Ecto neural progenitor cell (in vitro differentiated cells): ENCODE measurements around the gene ISG20L2.
A peak's percentile ranks its signal among the peaks of the same experiment; 100 is the strongest.

Source experiments
- DNase-seq: peaks from one replicate; pipeline ENCODE4 v3.0.0-alpha.2; 2018; ENCODE audit warnings: low spot score

ISG20L2 gene

DNA sequence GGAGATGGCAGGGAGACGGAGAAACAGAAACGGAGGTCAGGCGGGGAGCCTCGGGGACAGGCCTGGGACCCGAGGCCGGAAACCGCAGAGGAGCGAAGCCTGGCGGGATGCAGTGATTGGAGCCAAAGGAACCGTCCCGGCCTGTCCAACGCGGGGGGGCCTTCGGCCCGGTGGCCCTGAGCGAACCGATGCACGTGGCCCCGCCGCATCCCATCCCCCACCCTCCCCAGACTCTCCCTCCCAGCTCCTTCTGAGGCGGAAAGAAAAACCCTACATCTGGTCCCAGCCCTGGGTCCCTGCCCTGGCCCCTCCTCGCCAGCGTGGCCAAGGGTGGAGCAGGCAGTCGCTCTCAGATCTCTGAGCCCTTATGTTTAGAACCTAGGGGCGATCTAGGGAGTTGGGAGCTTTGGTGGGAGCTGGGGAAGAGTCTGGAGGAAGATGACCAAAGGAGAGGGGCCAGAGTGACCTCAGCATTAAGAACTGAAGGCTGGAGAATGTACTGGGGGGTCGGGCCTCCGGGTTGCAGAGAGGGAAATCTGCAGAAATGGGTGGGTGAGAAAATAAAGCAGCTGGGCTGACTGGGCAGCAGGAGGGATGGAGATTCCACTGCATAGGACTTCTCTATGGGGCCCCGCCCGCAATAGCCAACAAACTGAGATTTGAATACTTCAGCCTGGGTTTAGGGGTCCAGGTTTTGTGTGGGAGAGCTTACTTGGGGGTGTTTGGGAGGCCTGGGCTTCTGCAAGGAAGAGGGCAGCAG lies 21.7 kb downstream of the ISG20L2 start:
- peak; percentile 90 for DNase-seq

DNA sequence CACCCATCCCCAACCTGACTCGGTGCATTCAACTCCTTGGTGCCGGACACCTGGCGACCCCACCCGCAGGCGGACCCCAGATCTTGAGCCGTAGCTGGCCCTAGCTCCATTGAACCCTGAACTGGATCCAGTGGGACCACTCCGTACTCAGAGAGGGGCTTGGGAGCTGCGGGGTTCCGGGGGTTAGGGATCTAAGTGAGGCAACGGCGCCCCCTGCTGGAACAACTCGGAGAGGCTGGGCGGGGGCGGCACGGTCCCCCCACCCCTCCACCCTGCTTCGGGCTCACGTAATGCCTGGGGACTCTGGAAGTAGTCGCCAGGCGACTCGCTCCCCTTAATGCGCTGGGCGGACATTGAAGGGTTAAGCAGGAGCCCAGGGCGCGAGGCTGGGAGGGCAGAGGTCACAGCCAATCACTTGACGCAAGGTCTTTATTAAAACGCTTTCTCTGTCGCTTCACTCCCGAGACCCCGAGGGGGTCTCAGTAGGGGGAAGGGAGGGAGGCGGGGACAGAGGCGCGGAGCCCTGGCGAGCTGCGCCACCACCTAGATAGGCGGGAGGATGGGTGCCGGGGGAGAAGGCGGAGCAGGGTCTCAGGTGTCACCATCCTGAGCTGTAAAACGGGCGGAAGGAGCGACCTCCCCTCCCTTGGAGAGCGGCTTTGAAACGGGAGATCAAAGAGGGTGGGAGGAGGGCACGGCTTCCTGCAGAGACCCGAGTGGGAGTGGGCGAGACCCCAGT lies 22.5 kb downstream of the ISG20L2 start:
- DNase-seq = peak; percentile 95

DNA sequence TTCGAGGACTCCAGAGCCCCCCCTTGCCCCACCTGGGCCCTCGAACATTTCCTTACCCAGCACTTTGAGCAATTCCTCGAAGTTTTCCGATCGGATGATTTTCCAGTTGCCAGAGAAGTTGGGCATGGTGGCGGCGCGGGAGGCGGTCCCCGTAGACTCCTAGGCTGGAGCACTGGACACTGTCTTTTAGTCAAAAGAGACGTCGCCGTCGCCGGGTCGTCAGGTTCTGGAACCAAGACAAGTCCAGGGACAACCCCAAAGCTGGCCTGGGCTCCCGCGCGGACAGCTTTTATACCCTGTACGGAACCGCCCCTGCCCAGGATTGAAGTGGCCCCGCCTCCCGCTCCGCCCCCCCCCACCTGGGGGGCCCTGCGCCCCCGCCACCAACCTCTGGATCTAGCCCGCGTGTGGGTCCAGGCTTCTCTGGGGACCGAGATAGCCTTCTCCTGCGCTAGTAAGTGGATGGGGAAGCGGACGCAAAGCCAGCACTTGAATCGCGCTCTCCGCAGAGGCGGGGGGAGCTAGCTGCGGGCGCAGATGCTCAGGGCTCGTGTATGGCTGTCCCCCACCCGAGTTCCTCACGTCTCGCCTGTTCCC lies 23.1 kb downstream of the ISG20L2 start, which contains the start of gene CRABP2:
Gene CRABP2 (minus strand): TSS at position 263 of the 597 bp plus-strand sequence. CDS start 137 bp downstream, at position 126.
- DNase-seq = no peak

DNA sequence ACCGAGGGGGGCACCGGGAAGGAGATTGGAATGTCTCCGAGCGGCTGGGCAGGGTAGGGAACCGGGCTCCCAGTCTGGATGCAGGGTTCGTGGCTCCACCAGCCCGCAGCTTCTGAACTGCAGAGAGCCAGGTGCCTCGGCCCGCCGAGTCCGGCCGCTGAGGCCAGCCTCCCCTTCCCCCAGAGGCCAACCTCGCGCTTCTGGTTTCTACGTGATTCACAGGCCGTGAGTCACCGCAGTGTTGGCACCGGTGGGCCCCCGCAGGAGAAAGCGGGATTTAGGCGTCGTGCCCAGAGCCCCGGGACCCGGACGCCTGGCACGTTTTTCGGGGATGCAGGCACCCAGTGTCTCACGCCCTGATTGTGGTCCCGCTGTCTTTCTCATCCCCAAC lies 23.6 kb downstream of the ISG20L2 start:
- DNase-seq = no peak

DNA sequence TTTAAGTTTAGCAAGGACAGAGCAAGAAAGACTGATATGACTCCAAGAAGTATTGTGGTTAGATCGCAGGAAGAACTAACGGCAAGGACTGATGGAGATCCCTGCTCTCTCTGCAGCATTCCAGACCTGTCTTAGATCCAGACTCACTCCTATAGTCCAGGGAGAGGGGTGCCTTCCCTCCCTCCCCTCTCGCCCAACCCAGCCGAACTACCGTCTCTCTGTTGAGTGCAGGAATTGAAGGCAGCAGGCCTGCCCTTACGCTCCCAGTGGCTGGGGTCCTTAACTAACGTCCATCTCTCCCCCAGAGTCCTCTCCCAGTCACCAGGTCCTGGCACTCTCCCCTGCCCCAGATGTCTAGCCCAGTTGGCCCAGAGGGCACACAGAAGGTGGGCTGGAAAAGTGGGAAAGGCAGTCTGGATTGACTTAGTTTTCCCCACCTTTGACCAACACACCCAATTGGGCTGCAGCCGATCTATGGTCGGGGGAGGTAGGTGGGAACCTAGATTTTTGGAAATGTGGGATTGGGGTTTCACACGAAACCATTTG lies 24.3 kb downstream of the ISG20L2 start:
- no peak for DNase-seq

DNA sequence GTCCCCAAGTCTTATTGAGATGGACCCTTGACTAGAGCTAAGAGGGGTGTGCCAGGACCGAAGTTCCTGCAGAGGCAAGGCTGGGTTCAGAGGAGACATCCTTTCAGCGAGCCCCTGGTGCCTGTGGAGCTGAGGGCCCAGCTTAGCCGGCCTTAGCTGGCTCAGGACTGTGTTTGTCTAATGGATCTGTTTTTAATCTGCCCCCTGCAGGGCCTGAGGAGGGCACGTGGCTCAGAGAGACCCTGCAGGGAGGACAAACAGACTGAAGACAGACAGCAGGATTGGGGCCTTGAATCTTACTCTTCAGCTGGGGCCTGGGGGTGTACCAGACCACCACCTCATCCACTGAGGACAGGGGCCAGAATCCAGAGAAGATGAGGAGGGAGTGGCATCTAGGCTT lies 24.8 kb downstream of the ISG20L2 start:
- DNase-seq = peak; percentile 72

DNA sequence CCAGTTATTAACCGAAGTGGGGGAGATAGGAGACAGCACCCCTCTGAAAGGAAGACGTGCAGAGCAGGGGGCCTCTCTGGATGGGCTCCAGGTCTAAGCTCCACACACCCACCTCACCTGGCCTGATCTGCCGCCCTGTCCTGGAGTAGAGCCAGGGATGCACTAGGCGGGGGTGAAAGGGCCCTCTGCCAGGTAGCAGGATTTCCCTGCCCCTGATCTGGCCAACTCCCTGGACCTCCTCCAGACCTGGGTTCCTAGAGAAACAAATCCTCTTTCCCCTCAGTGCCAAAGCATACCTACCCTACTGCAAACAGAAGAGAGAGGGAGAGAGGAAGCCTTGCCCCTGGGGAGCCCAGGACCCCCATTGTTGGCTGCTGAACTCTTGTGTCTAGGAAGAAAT lies 25.2 kb downstream of the ISG20L2 start:
- DNase-seq = no peak

DNA sequence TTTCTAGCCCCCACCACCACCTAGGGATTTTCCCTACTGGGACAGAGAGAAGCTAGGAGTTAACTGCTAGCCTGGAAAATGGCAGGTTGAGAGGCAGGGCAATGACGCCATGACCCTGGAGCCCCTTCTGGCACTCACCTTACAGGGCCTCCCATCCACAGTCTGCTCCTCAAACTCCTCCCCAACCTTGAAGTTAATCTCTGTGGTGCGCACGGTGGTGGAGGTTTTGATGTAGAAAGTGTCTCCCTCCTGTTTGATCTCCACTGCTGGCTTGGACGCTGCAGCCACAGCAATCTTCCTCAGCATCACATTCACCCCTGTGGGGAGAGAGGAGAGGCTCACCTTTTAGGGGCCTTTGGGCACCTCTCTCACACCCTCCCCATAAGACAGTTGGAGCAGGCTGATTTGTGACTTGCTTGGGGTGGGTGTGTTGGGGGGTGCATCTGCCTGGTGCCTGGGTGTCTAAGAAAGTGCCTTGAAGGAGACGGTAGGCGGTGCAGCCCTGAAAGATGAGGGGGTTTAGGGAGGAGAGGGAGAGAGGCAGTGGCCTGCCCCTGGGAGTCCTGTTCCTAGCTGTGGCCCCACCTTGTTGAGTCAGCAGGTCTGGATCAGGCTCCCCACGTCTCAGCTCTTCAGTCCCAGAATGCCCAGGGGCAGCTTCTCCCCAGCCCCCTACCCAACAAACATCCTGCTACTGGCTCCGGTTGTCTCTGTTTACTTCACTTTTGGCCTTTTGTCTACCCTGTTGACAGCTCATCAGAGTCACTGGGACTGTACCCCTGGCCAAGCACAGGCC lies 27.6 kb downstream of the ISG20L2 start:
- DNase-seq = no peak

DNA sequence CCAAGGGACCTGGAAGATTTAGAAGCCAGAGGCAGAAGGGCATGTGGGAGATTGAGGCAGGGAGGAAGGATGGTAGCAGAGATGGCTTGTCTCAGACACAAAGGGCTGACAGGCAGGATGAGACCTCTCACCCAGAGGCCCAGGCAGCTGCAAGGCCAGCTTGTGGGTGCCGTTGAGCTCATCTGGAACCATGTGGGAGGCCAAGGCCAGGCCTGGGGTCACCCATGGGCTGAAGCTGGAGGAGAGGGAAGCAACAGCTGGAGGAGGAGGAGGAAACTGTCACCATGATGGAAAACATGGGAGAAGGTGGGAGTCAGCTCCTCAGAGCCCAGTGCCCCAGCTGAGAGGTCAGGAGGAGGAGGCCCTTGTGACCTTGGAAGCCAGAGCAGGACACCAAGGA lies 29.6 kb downstream of the ISG20L2 start:
- no peak for DNase-seq

DNA sequence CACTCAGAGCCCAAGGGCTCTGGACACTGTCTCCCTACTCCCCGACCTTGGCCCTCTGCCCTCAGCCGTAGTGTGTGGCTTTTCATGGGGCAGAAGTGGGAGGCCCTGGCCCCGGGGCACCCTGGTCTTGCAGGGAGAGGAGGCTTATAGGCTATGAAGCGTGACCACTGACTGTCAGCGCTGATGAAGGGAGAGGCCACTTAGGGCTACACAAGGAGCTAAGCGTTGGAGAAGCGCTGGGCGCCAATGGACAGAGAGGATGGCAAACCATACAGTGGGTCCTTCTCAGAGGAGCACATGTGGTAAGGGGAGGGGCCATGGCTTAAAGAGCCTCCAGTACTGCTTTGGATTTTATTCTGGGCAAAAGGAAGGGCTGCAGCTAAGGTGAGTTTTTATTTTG lies 31.1 kb downstream of the ISG20L2 start:
- no peak for DNase-seq

DNA sequence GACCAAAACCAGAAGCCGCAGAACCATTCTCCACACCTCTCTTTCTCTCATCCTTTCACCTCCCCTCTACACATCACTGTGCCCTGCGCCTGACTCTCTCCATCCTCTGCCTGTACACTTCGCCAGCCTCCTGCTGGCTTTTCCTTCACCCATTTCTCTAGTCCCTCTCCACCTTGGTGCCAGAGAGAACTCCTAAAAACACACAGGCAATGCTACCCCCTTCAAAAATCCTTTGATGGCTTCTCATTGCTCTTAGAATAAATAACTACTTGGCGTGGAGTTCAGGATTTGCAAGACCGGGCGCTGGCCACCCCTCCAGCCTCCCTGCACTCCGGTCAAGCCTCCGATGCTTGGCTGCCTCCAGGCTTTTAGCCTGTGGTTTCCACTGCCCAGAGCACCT lies 31.8 kb downstream of the ISG20L2 start:
- DNase-seq = no peak

DNA sequence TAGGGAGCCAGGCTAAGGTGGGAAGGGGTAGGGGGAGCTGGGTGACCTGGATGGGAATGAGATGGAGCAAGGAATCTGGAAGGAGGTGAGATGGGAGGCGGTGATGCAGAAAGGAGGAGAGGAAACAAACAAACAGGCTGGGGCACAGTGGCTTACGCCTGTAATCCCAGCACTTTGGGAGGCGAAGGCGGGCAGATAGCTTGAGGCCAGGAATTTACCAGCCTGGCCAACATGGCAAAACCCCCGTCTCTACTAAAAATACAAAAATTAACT lies 33.9 kb downstream of the ISG20L2 start:
- DNase-seq = no peak

DNA sequence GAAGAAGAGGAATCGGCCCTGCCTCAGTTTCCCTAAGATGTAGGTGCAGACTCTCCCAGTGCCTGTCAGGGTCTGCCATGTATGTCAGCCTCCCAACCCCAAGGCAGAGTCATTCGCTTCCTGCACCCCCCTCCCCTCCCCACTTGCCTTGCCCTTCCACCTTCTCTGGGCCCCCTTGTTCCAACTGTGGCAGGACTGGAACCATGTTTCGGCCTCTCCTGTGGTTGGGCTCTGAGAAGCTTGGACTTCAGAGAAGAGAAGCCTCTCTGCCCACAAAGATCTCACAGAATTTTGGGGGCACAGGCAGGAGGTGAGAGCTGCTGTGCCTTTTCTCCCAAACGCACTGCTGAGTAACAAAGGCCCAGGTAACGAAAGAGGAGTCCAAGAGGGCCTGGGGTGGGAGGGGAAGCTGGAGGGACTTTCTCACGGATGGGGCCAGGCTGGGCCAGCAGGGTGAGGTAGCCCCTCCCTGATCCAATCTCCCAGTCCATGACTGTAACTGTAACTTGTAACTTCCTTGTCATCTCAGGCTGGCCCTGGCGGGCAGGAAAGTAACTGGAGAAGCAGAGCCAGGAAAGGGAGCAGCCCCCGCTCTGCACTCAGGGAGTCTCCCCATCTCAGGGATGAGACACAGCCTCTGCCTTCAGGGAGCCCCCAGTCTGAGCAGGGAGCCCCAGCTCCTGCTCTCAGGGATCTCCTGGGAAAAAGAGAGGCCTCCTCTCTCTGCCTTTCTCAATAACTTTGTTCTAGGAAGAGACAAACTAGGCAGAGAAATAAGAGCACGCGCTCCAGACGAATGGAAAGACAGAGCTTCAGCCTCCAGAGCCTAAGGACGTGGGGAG lies 34.5 kb downstream of the ISG20L2 start:
- peak; percentile 61 for DNase-seq

DNA sequence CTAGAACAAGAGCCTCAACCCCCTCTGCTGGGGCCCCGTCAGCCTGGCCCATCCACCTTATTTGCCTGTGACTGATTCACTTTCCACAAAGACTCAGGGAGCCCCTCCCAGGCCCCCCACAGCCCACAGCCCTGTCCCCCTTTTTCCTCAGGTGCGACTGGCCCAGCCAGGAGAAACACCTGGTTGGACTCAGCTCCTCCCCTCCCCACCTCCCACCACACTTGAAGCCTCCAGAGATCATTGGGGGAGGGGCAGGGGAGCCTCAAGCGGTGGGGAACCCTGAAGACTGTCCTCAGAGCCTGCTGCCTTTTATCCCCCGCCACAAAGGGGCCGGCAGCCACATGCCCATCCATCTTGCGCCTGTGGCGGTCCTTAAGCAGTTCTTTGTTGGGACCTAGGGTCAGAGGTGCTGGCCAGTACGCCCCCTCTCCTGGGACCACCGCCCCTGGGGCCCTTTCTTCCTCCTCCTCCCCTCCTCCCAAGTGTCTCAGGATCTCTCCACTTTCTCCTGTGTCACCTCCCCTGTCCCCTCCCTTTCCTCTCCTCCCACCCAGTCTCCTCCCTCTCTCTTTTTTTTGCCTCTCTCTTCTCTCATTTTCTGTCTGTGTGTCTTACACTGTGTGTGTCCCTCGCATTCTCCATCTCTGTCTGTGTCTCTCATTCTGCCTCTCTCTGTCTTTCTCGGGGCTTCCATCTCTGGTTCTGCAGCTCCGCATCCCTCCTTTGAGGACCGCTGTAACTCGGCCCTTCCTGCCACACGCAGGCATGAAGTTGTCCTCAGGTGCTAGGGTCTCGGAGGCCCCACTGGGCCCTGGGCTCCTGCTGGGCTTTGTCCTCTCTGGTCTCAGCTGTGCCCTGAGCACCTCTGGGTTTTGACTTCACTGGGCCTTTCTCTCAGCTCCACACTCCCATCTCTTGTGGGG lies 35.4 kb downstream of the ISG20L2 start:
- peak; percentile 89 for DNase-seq

DNA sequence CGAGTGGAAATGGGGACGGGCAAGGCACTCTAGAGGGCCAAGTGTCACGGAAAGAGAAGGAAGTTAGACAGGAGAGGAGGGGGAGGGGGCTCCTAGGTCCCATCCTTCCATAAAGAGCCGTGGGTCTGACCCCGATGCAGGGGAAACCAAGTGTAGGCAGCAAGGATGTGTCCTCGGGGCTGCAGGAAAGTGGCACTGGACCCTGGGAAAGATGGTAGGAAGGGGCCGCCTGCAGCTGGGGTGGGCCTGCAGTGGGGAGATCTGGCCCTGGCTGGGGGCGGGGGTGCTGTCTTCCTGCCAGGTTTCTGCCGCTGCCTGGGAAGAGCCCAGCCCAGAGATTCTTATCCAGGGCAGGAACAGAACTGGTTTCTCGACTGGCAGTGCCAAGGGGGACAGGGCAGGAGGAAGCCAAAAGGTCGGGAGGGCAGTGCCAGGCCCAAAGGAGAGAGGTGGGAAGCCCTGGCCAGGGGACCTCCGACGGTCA lies 36.1 kb downstream of the ISG20L2 start:
- DNase-seq = no peak

DNA sequence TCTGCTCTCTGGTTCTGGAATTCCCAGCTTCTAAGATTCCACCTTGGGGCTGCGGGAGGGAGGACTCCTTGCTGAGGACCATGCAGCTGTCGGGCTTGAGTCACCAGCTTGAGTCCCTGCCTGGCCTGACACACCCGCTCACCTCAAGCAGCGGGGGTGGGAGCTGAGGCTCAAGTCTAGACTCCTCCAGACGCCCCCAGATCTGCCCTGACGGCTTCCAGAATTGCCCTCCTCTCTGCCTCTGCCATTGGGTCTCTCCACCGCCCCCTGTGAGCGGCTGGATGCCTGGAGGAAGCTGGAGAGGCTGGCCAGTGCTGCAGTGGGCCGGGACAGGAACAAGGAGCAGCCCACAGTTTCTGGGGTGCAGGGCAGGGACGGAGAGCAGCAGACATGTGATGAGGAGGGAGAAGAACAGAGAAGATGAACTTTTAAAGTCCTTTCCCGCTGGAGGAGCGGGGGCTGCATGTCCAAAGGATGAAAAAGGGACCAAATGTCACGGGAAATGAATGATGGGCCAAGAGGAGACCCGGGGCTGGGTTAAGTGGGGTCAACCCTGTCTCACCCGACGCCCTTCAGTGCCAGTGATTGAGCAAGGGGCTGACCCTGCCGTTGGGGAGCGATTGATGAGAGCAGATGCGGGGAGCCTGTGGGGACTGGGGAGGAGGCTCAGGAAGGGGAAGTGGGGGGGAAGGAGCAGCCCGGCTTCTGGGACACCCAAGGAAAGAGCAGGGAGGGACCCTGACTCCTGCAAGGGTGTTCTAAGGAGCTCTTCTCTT lies 36.7 kb downstream of the ISG20L2 start:
- DNase-seq = peak; percentile 78

DNA sequence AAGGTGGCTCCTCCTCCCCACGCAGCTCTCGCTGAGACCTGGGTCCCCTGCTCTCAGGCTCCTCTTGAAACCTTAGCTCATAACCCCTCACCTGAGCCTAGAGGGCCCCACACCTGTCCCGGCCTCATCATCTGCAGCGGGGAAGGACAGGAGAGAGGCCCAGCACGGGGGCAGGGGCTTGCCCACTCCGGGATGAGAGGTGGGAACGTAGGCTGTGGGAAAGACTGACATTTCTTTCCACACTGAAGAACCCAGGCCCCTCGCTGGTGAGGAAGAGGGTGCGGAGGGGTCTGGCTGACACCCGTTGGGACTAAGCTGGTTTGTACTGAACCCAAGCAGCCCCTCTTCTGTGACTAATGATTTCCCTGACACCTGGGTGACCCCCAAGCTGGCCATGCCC lies 37.4 kb downstream of the ISG20L2 start:
- DNase-seq = no peak

DNA sequence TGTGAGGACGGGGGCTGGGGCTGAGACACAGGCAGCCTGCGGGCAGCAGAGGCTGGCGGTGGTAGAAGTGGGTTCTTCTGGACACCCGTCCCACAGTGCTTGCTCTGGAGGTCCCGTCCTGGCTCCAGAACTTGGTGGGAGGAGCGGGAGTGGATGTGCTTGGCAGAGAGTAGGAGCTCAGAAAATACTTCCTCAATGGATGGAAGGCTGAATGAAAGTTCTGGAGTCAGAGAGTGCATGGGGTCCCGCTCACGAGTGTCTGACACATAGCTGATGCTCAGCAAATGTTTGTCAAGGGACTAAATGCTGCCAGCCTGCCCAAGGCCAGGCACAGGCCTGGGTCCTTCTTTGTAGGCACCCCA lies 37.9 kb downstream of the ISG20L2 start:
- DNase-seq = no peak

DNA sequence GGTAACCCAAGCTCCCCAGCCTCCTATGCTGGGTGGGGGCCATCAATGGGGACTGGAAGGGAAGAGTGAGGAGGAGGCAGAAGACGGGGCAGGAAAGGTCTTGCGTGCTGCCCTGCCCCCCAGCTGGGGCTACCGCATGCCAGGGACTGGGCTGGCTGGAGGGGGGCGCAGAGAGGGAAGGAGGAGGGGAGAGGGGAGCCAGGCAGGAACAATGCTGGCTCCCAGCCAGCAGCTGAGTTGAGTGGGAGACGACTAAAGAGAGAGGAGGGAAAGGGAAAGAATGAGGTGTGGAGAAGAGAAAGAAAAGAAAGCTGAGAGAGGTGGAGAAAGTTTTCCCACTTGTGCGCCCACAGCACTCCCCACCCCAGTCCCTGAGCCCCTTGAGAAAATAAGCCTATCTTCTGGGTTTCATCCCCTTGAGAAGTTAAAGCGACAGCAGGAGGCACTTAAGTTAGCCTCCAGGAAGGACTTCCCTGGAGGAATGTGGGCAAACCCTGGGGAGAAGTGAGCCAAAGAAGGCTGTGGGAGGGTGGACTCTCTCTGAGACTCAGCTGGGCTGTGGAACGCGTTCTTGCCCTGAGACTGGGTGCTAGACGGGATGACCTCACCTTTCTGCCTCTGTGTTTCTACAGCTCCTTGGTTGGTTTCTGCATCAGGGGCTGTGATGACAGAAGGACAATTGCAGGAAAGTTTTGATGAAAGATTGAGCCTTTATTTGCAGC lies 38.5 kb downstream of the ISG20L2 start:
- no peak for DNase-seq
